Osteoblast (primary cell): ENCODE data around the gene CYP2J2. TPM values are rescaled to one million over a fixed set of nuclear protein-coding genes. Genes with fewer than 3 reads are reported as not detected.
"Not testable (repeated sequence)": the region's sequence is repeated elsewhere in the genome, so short reads cannot be mapped to it uniquely, and the experiment has no call there.

Experiments
- DNase-seq: peaks from one replicate; pipeline ENCODE4 v3.0.0; 2011; ENCODE audit warnings: low spot score, mixed read lengths; ENCODE audit not compliant: insufficient read length; ENCODE audit errors: missing footprints
- H2AFZ ChIP-seq: 2 replicates; pipeline ENCODE4 v1.6.0; 2011; ENCODE audit warnings: mild to moderate bottlenecking, low read length
- H3K27ac ChIP-seq: 2 replicates; pipeline ENCODE4 v1.5.1; 2011; ENCODE audit warnings: mild to moderate bottlenecking, low read depth, low read length, moderate library complexity
- H3K27me3 ChIP-seq: 2 replicates; pipeline ENCODE4 v1.6.0; 2012; ENCODE audit warnings: mild to moderate bottlenecking, control low read depth, inconsistent platforms, low read length, moderate library complexity; ENCODE audit not compliant: insufficient read depth
- H3K36me3 ChIP-seq: 2 replicates; pipeline ENCODE4 v1.5.1; 2011; ENCODE audit warnings: mild to moderate bottlenecking, low read length, control low read depth, moderate library complexity; ENCODE audit not compliant: insufficient read depth
- H3K4me1 ChIP-seq: 2 replicates; pipeline ENCODE4 v1.5.1; 2011; ENCODE audit warnings: mild to moderate bottlenecking, low read length, control low read depth, moderate library complexity; ENCODE audit not compliant: insufficient read depth
- H3K4me2 ChIP-seq: 2 replicates; pipeline ENCODE4 v1.6.0; 2011; ENCODE audit warnings: mild to moderate bottlenecking, low read length; ENCODE audit not compliant: insufficient read depth
- H3K4me3 ChIP-seq: fragments of 200-600 bp; sonication (generic); 3 replicates; pipeline ENCODE4 v1.5.1; 2012; ENCODE audit warnings: mild to moderate bottlenecking, low read length, inconsistent platforms; ENCODE audit not compliant: insufficient read depth
- H3K79me2 ChIP-seq: 2 replicates; pipeline ENCODE4 v1.6.0; 2012; ENCODE audit warnings: mild to moderate bottlenecking, low read length, control low read depth, inconsistent platforms; ENCODE audit not compliant: insufficient read depth
- H3K9me3 ChIP-seq: 2 replicates; pipeline ENCODE4 v1.5.1; 2011; ENCODE audit warnings: low read depth, low read length, control low read depth
- H4K20me1 ChIP-seq: 2 replicates; pipeline ENCODE4 v1.6.0; 2012; ENCODE audit warnings: mild to moderate bottlenecking, low read length, control low read depth; ENCODE audit not compliant: insufficient read depth
- CTCF ChIP-seq: IDR thresholded peaks from 2 replicates; pipeline ENCODE4 v1.5.1; 2011; ENCODE audit warnings: mild to moderate bottlenecking, low read depth, low read length, moderate library complexity; ENCODE audit errors: extremely low read depth
- total RNA-seq: library from RNA; depleted of rRNA; stranded (reverse); fragments of >200 nt; gene quantifications from 2 replicates; pipeline ENCODE4 v1.2.3, GENCODE V29; 2012

Gene CYP2J2
- total RNA-seq = not detected in 2 replicates

GRCh38 chr1:59926381-59927123, at the start of gene CYP2J2:
Gene CYP2J2, minus strand, starts transcription at chr1:59926773. Its CDS starts 27 bp downstream, at chr1:59926746.
- Histone ChIP-seq H2AFZ (peak within 1 kb of the TSS; percentile 83), H3K4me2 (peak within 1 kb of the TSS; percentile 78), H3K9me3 (peaks cover 5% of the 10 kb centered on the region), H3K4me1 (peaks cover 3% of the 10 kb centered on the region), H4K20me1 (no peaks in the 10 kb centered on the region), H3K27me3 (peaks cover 27% of the 10 kb centered on the region), H3K36me3 (no peaks in the 10 kb centered on the region), H3K4me3 (peak within 1 kb of the TSS; percentile 59), H3K27ac (no peak within 1 kb of the TSS), H3K79me2 (no peaks in the 10 kb centered on the region)
- TF ChIP-seq CTCF = no peak
- peak; percentile 60 for DNase-seq

DNA sequence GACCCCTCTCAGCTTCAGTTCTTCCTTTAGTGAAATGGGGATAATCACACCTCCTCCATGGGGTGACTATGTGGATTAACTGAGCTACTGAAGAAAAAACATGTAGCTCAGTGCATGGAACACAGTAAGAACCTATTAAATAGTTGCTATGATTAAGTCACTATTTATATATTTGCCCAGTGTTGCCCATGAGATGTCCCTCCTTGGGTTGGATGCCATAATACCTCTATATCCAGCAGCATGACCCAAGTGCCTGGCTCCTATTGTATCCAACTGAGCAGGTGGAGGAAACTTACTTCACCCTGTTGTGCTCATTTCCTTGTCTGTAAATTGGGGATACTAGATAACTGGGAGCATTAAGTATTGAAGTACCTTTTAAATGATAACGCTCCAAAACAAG, 47.1 kb upstream of the CYP2J2 start:
- Histone ChIP-seq H3K4me3 (no peak overlapping the region), H3K9me3 (no peaks in the 10 kb centered on the region), H3K4me2 (no peak overlapping the region), H4K20me1 (no peaks in the 10 kb centered on the region), H3K79me2 (no peaks in the 10 kb centered on the region), H3K36me3 (no peaks in the 10 kb centered on the region), H3K27me3 (peaks cover 10% of the 10 kb centered on the region), H3K4me1 (no peaks in the 10 kb centered on the region), H3K27ac (no peak overlapping the region), H2AFZ (no peak overlapping the region)
- no peak for TF ChIP-seq CTCF
- no peak for DNase-seq

- no peak overlapping the region for H3K4me3 ChIP-seq
- TF ChIP-seq CTCF = no peak
- H3K4me1 ChIP-seq = peaks cover 4% of the 10 kb centered on the region
- H3K27ac ChIP-seq = no peak overlapping the region
- no peaks in the 10 kb centered on the region for H3K79me2 ChIP-seq
- no peak overlapping the region for H3K4me2 ChIP-seq
- no peak overlapping the region for H2AFZ ChIP-seq
- no peaks in the 10 kb centered on the region for H3K9me3 ChIP-seq
- no peaks in the 10 kb centered on the region for H3K36me3 ChIP-seq
- H3K27me3 ChIP-seq = peaks cover 10% of the 10 kb centered on the region
- DNase-seq = no peak
- H4K20me1 ChIP-seq = no peaks in the 10 kb centered on the region
Observed at GRCh38 chr1:59972216-59972927, 45.8 kb upstream of the CYP2J2 start.

- Histone ChIP-seq H3K4me3 (peak overlapping the region; percentile 49), H3K27me3 (peaks cover 10% of the 10 kb centered on the region), H4K20me1 (no peaks in the 10 kb centered on the region), H3K4me1 (peaks cover 9% of the 10 kb centered on the region), H3K36me3 (no peaks in the 10 kb centered on the region), H3K9me3 (no peaks in the 10 kb centered on the region), H3K27ac (no peak overlapping the region), H2AFZ (peak overlapping the region; percentile 85), H3K4me2 (peak overlapping the region; percentile 68), H3K79me2 (no peaks in the 10 kb centered on the region)
- peak; percentile 98 for DNase-seq
- TF ChIP-seq CTCF = peak; percentile 91
Observed at GRCh38 chr1:59971464-59971911, 44.9 kb upstream of the CYP2J2 start.

- not testable (repeated sequence) for H3K27me3 ChIP-seq, H3K27ac ChIP-seq, H3K4me2 ChIP-seq, DNase-seq, H3K36me3 ChIP-seq, H3K4me1 ChIP-seq, H4K20me1 ChIP-seq, H3K79me2 ChIP-seq, H3K9me3 ChIP-seq, H2AFZ ChIP-seq, H3K4me3 ChIP-seq
Observed at GRCh38 chr1:59969542-59970175, 43.1 kb upstream of the CYP2J2 start.
